Right hindlimb (tissue), 1 donor: ENCODE results near the gene FER.
"Not testable (repeated sequence)": the region's sequence is repeated elsewhere in the genome, so short reads cannot be mapped to it uniquely, and the experiment has no call there.

Experiments
- DNase-seq: peaks from one replicate; pipeline ENCODE4 v3.0.0-alpha.2; 2018

The FER gene

DNA sequence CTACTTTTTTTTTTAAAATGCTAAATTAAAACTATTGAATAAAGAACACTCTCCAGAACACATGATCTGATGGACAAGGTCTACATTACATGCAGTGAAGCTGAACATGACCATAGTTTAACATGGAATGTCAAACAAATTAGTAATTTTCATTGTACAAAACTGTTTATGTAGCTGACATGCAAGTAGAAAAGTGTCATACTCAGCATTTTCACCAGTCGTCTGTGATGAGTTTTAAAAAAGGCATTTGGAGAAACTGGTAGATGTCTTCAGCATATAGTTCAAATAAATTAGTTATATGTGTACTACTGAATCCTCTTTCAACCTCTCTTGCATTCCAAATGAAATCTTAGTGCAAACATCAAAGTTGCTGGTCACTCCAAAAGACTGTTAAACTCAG, 301.9 kb downstream of the FER start:
- DNase-seq: no peak

GRCh38 chr5:109050321-109050720, 302.6 kb downstream of the FER start:
- not testable (repeated sequence) for DNase-seq

- DNase-seq: not testable (repeated sequence)
Observed at GRCh38 chr5:109052216-109052615, 304.5 kb downstream of the FER start.

DNA sequence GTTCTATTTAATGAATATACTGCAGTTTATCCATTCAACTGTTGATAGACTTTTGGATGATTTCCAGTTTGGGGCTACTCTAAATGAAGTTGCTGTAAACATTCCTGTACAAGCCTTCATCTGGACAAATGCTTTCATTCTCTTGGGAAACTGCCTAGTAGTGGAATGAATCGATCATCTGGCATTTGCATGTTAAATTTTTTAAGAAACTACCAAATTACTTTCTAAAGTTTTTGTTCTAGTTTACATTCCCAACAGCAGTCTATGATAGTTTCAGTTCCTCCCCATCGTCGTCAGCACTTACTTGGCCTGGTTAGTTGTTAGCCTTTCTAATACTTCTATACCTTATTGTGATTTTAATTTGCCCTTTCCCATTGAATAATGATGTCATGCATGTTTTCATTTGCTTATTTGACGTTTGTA, 306.3 kb downstream of the FER start:
- DNase-seq: no peak

- no peak for DNase-seq
Observed at GRCh38 chr5:109060378-109061025, 312.8 kb downstream of the FER start.

GRCh38 chr5:109062664-109063063, 315.0 kb downstream of the FER start:
- no peak for DNase-seq

GRCh38 chr5:109063223-109063622, 315.5 kb downstream of the FER start:
- no peak for DNase-seq

DNA sequence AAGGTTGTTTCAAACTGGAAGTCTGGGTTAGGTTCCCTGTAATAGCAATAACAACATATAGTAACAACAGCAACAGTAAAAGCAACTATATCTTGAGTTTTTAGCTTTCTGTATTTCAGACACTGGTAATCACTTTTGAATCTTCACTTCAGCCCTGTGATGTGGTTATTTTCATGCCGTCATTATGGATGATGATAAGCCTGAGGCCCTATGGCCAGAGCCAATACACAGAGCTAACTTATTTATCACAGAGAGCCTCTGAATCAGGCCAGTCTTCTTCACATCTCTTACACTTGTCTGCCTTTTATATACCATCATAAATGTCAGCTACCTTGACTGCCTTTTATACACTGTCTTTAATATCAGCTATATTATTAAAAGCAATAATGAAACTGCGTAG, 329.0 kb downstream of the FER start:
- DNase-seq: no peak

- DNase-seq: no peak
Observed at GRCh38 chr5:109078448-109078847, 330.8 kb downstream of the FER start.

- no peak for DNase-seq
Observed at GRCh38 chr5:109080481-109080880, 332.8 kb downstream of the FER start.

DNA sequence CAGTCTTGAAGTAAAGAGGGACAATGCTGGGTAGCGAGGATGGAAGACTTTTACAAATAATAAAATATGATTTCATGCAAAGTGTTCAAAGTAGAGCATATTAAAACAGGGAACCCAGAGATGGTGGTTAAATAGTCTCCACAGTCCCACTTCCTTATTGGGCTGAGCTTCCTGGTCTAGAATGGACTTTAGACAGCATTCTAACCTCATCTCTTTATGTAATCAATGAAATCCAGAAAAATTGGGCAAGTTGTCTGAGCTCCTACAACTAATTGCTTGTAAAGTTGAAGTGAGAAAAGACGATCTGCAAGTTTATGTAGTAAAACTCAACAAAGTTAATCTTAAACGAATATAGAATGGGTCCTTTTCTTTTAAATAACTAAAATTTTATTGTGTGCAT, 333.2 kb downstream of the FER start:
- no peak for DNase-seq

GRCh38 chr5:109083937-109084336, 336.2 kb downstream of the FER start:
- DNase-seq: no peak

DNA sequence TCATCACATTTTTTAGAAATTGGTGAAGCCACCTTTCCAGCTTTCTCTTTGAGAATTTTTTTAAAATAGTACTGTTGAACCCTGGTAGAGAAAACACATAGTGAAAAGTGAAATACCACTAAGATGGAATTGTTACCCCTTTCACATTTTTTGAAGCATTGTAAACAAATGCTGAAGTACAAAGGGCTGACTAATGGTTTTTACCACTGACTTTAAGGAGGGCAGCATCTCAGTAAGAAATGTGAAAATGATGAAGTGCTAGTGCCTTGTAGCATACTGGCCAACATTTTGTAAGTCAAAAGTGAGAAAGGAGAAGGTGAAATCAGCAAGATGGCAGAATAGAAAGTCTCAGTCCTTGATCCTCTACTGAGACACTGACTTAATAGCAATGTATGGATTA, 341.5 kb downstream of the FER start:
- DNase-seq: no peak

DNA sequence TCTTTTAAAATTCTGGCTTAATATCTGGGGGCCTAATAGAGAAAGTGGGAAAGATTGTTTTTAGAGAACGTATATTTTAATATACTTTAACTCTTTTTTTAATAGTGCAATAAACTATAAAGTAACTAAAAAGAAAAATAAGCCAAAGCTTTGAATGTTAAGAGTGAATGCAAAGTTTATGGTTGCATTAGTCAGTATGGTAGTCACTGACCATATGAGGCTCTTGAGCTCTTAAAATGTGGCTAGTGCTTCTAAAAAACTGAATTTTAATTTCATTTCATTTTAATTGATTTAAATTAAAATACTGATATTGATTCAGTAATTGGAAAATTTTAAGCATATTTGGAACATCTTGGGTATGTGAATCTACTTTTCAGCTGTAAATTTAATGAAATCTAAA, 351.4 kb downstream of the FER start:
- no peak for DNase-seq

DNA sequence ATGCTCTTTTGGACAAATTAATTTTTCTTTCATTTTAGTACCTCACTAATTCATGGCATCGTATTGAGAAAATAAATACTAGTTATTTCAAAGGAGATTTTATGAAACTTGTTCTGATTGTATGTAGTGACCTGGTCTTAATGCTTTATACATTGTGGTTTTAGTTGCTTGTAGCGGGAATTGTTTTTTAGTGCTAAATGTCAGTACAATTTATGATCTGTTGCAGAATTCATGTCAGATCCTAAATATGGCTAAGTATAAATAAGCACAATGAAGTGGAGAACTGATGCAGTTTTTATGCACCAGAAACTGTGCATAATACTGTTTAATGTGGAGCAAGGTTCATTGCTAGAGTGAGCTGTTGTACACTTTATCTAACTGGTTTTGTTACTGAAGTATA, 353.3 kb downstream of the FER start:
- DNase-seq: no peak

- no peak for DNase-seq
Observed at GRCh38 chr5:109102096-109102690, 354.5 kb downstream of the FER start.

GRCh38 chr5:109105631-109106267, 358.1 kb downstream of the FER start:
- DNase-seq: no peak

DNA sequence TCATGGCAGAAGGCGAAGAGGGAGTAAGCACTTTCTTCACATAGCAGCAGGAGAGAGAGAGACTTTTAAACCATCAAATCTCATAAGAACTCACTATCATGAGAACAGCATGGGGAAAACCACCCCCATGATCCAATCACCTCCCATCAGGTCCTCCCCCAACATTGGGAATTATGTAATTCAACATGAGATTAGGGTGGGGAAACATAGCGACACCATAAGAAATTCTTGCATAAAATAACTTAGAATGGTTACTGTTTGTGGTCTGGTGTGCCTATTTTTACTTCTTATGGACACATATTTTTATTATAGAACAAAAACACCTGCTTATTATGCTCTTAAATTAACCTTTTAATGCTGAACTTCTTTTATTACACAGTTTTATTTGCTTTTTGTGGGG, 364.0 kb downstream of the FER start:
- no peak for DNase-seq

GRCh38 chr5:109113608-109114007, 365.9 kb downstream of the FER start:
- no peak for DNase-seq

GRCh38 chr5:109121225-109121624, 373.5 kb downstream of the FER start:
- no peak for DNase-seq

GRCh38 chr5:109125755-109126429, 378.2 kb downstream of the FER start:
- no peak for DNase-seq

GRCh38 chr5:109126481-109126880, 378.8 kb downstream of the FER start:
- DNase-seq: no peak

GRCh38 chr5:109136906-109137305, 389.2 kb downstream of the FER start:
- no peak for DNase-seq
